ENCODE data around the gene OSGEPL1. TPM values are rescaled to one million over a fixed set of nuclear protein-coding genes. Genes with fewer than 3 reads are reported as not detected.

Gene OSGEPL1
- total and polyA plus RNA-seq, 2 of the 4 experiments (the other 2 are of a cell fraction), result 5.0 to 6.8 TPM

- no peaks in the 10 kb centered on the region for H3K4me1 ChIP-seq (ENCODE audit: control insufficient read depth, insufficient read depth, low read length)
- no peak overlapping the region for H4K8ac ChIP-seq (ENCODE audit: low read depth in 2 of 2, low read length in 2 of 2)
- H3K14ac ChIP-seq (replicated peaks; ENCODE audit: low read depth, low read length), result no peak overlapping the region
- no peaks in the 10 kb centered on the region for H3K27me3 ChIP-seq (ENCODE audit: control insufficient read depth, insufficient read depth, low read length)
- TF ChIP-seq CHD1 (IDR thresholded peaks at IDR 0.05; ENCODE audit: low read depth, low read length), result no peak
- no peak for TF ChIP-seq RFX5 (IDR thresholded peaks at IDR 0.05; ENCODE audit: low read depth, low read length)
- no peak for TF ChIP-seq MXI1 (IDR thresholded peaks at IDR 0.05; ENCODE audit: borderline replicate concordance, low read depth, low read length)
- no peak for TF ChIP-seq NFE2L2 (IDR thresholded peaks at IDR 0.05; ENCODE audit: low read depth, low read length)
- TF ChIP-seq BHLHE40 (IDR thresholded peaks at IDR 0.05; ENCODE audit: low read depth, low read length), result no peak
- BruUV-seq (replicated peaks), result no TSS peak
- no peaks in the 10 kb centered on the region for H3K9me3 ChIP-seq (ENCODE audit: control insufficient read depth, insufficient read depth, low read length)
- H2BK15ac ChIP-seq (ENCODE audit: low read depth, low read length), result no peak overlapping the region
- H2AK9ac ChIP-seq (replicated peaks; ENCODE audit: low read depth, low read length, poor library complexity), result no peak overlapping the region
- H3K9me1 ChIP-seq (ENCODE audit: insufficient read depth, low read length), result no peaks in the 10 kb centered on the region
- H3K27ac ChIP-seq (ENCODE audit: insufficient read depth, low read length), result no peak overlapping the region
- H2BK120ac ChIP-seq (ENCODE audit: low read depth, low read length), result no peak overlapping the region
- ChIA-PET POLR2A (ENCODE audit: unreplicated experiment) (no interaction called here), CTCF (no interaction called here)
- H2BK20ac ChIP-seq (ENCODE audit: low read depth, low read length), result no peak overlapping the region
- H3K9ac ChIP-seq (ENCODE audit: low read depth, low read length), result no peak overlapping the region
- no peak overlapping the region for H2AK5ac ChIP-seq (ENCODE audit: low read depth, low read length)
- H2BK5ac ChIP-seq (ENCODE audit: low read depth, low read length, poor library complexity, severe bottlenecking), result no peak overlapping the region
- no peak overlapping the region for H3K4ac ChIP-seq (ENCODE audit: low read depth, low read length)
- H4K91ac ChIP-seq (ENCODE audit: insufficient read depth, low read depth, low read length), result no peak overlapping the region
- peaks cover 3% of the 10 kb centered on the region; the same call in 1 of the 2 replicates for H4K20me1 ChIP-seq (ENCODE audit: insufficient read depth, low read length)
- H3K4me2 ChIP-seq (ENCODE audit: low read depth, low read length), result no peak overlapping the region
- no peak overlapping the region for H3K23ac ChIP-seq (ENCODE audit: low read depth, low read length)
- H3K18ac ChIP-seq (ENCODE audit: low read depth, low read length), result no peak overlapping the region
- WGBS, 2 experiments (ENCODE audit: extremely low coverage in 2 of 2, insufficient read length in 1 of 2), result no CpG with 5 or more reads among the region's 1 CpG
- H3K79me1 ChIP-seq (ENCODE audit: low read depth in 1 of 2, low read length in 2 of 2), result peaks cover 6 to 9% of the 10 kb centered on the region in 2 experiments; a peak in 3 of 4 replicates
- DNase-seq, result no peak
- H2AFZ ChIP-seq (replicated peaks; ENCODE audit: low read length, poor library complexity), result no peak overlapping the region
- H3K56ac ChIP-seq (ENCODE audit: extremely low read depth, insufficient read depth, low read length), result no peak overlapping the region
- intact Hi-C loops (cut with micrococcal nuclease), result no loop called here
- H3K36me3 ChIP-seq (ENCODE audit: control insufficient read depth, insufficient read depth, low read length), result peaks cover 22% of the 10 kb centered on the region
- no peak for ATAC-seq (ENCODE audit: low read depth)
- no peak overlapping the region for H4K5ac ChIP-seq (ENCODE audit: low read depth, low read length)
- in situ Hi-C loops (cut with MboI; ENCODE audit: low sequenced_read_pairs), result no loop called here
- no peak overlapping the region for H3K4me3 ChIP-seq (ENCODE audit: insufficient read depth, low read depth, low read length)
- dilution Hi-C loops (cut with HindIII; ENCODE audit: low sequenced_read_pairs, unreplicated experiment), result no loop called here
Observed at GRCh38 chr2:189772212-189772611, 9.6 kb upstream of the OSGEPL1 start.

All from IMR-90 (cell line).